GM12892 (cell line): ENCODE data around the gene B3GNT9.

ENCODE experiments used
- POLR2A ChIP-seq: IDR thresholded peaks from 2 replicates; pipeline ENCODE4 v1.6.1; 2011; ENCODE audit warnings: low read depth, low read length, control low read depth
- POLR2AphosphoS5 ChIP-seq: IDR thresholded peaks from 2 replicates; pipeline ENCODE4 v1.6.1; 2011; ENCODE audit warnings: low read depth, low read length, control low read depth
- TAF1 ChIP-seq: IDR thresholded peaks from 2 replicates; pipeline ENCODE4 v1.6.1; 2011; ENCODE audit warnings: low read depth, mild to moderate bottlenecking, control low read depth, low read length, borderline replicate concordance

- no peak for TF ChIP-seq POLR2A
- TF ChIP-seq POLR2AphosphoS5: no peak
- TF ChIP-seq TAF1: no peak
Measured at GRCh38 chr16:67141391-67141790, 9.4 kb downstream of the B3GNT9 start.
